Osteoblast (primary cell): ENCODE results near the gene KLF4. TPM values are rescaled to one million over a fixed set of nuclear protein-coding genes. Genes with fewer than 3 reads are reported as not detected.

Experiments used
- DNase-seq: peaks from one replicate; pipeline ENCODE4 v3.0.0; 2011; ENCODE audit warnings: low spot score, mixed read lengths; ENCODE audit not compliant: insufficient read length; ENCODE audit errors: missing footprints
- H2AFZ ChIP-seq: 2 replicates; pipeline ENCODE4 v1.6.0; 2011; ENCODE audit warnings: mild to moderate bottlenecking, low read length
- H3K27ac ChIP-seq: 2 replicates; pipeline ENCODE4 v1.5.1; 2011; ENCODE audit warnings: mild to moderate bottlenecking, low read depth, low read length, moderate library complexity
- H3K27me3 ChIP-seq: 2 replicates; pipeline ENCODE4 v1.6.0; 2012; ENCODE audit warnings: mild to moderate bottlenecking, control low read depth, inconsistent platforms, low read length, moderate library complexity; ENCODE audit not compliant: insufficient read depth
- H3K36me3 ChIP-seq: 2 replicates; pipeline ENCODE4 v1.5.1; 2011; ENCODE audit warnings: mild to moderate bottlenecking, low read length, control low read depth, moderate library complexity; ENCODE audit not compliant: insufficient read depth
- H3K4me1 ChIP-seq: 2 replicates; pipeline ENCODE4 v1.5.1; 2011; ENCODE audit warnings: mild to moderate bottlenecking, low read length, control low read depth, moderate library complexity; ENCODE audit not compliant: insufficient read depth
- H3K4me2 ChIP-seq: 2 replicates; pipeline ENCODE4 v1.6.0; 2011; ENCODE audit warnings: mild to moderate bottlenecking, low read length; ENCODE audit not compliant: insufficient read depth
- H3K4me3 ChIP-seq: fragments of 200-600 bp; sonication (generic); 3 replicates; pipeline ENCODE4 v1.5.1; 2012; ENCODE audit warnings: mild to moderate bottlenecking, low read length, inconsistent platforms; ENCODE audit not compliant: insufficient read depth
- H3K79me2 ChIP-seq: 2 replicates; pipeline ENCODE4 v1.6.0; 2012; ENCODE audit warnings: mild to moderate bottlenecking, low read length, control low read depth, inconsistent platforms; ENCODE audit not compliant: insufficient read depth
- H3K9me3 ChIP-seq: 2 replicates; pipeline ENCODE4 v1.5.1; 2011; ENCODE audit warnings: low read depth, low read length, control low read depth
- H4K20me1 ChIP-seq: 2 replicates; pipeline ENCODE4 v1.6.0; 2012; ENCODE audit warnings: mild to moderate bottlenecking, low read length, control low read depth; ENCODE audit not compliant: insufficient read depth
- CTCF ChIP-seq: IDR thresholded peaks from 2 replicates; pipeline ENCODE4 v1.5.1; 2011; ENCODE audit warnings: mild to moderate bottlenecking, low read depth, low read length, moderate library complexity; ENCODE audit errors: extremely low read depth
- total RNA-seq: library from RNA; depleted of rRNA; stranded (reverse); fragments of >200 nt; gene quantifications from 2 replicates; pipeline ENCODE4 v1.2.3, GENCODE V29; 2012

Gene KLF4
- total RNA-seq, 1 donor, result 34.7 TPM

- Histone ChIP-seq H4K20me1 (no peaks in the 10 kb centered on the region), H3K4me1 (no peaks in the 10 kb centered on the region), H3K36me3 (no peaks in the 10 kb centered on the region), H3K9me3 (no peaks in the 10 kb centered on the region), H3K4me3 (no peak overlapping the region), H2AFZ (no peak overlapping the region), H3K4me2 (no peak overlapping the region), H3K27ac (no peak overlapping the region), H3K27me3 (no peaks in the 10 kb centered on the region), H3K79me2 (no peaks in the 10 kb centered on the region)
- DNase-seq, result no peak
- TF ChIP-seq CTCF, result no peak
Measured at GRCh38 chr9:107447081-107447480, 42.5 kb downstream of the KLF4 start.

GRCh38 chr9:107446491-107446890, 43.1 kb downstream of the KLF4 start:
- no peak for TF ChIP-seq CTCF
- no peaks in the 10 kb centered on the region for H3K79me2 ChIP-seq
- H3K27me3 ChIP-seq, result no peaks in the 10 kb centered on the region
- no peak overlapping the region for H2AFZ ChIP-seq
- no peaks in the 10 kb centered on the region for H3K36me3 ChIP-seq
- no peak overlapping the region for H3K27ac ChIP-seq
- H3K4me2 ChIP-seq, result no peak overlapping the region
- no peaks in the 10 kb centered on the region for H3K9me3 ChIP-seq
- H4K20me1 ChIP-seq, result no peaks in the 10 kb centered on the region
- no peak for DNase-seq
- H3K4me3 ChIP-seq, result no peak overlapping the region
- H3K4me1 ChIP-seq, result no peaks in the 10 kb centered on the region

- H2AFZ ChIP-seq, result no peak overlapping the region
- no peak for TF ChIP-seq CTCF
- no peak overlapping the region for H3K4me2 ChIP-seq
- no peaks in the 10 kb centered on the region for H3K4me1 ChIP-seq
- no peaks in the 10 kb centered on the region for H4K20me1 ChIP-seq
- H3K27me3 ChIP-seq, result no peaks in the 10 kb centered on the region
- no peaks in the 10 kb centered on the region for H3K9me3 ChIP-seq
- H3K36me3 ChIP-seq, result no peaks in the 10 kb centered on the region
- H3K79me2 ChIP-seq, result no peaks in the 10 kb centered on the region
- no peak for DNase-seq
- no peak overlapping the region for H3K4me3 ChIP-seq
- H3K27ac ChIP-seq, result no peak overlapping the region
Measured at GRCh38 chr9:107443786-107444185, 45.8 kb downstream of the KLF4 start.

GRCh38 chr9:107439991-107440456, 49.5 kb downstream of the KLF4 start:
- no peak overlapping the region for H3K27ac ChIP-seq
- no peak overlapping the region for H3K4me2 ChIP-seq
- no peak overlapping the region for H2AFZ ChIP-seq
- no peaks in the 10 kb centered on the region for H3K79me2 ChIP-seq
- DNase-seq, result no peak
- H3K27me3 ChIP-seq, result no peaks in the 10 kb centered on the region
- H3K4me1 ChIP-seq, result no peaks in the 10 kb centered on the region
- H3K9me3 ChIP-seq, result no peaks in the 10 kb centered on the region
- H3K36me3 ChIP-seq, result no peaks in the 10 kb centered on the region
- no peak overlapping the region for H3K4me3 ChIP-seq
- no peak for TF ChIP-seq CTCF
- H4K20me1 ChIP-seq, result no peaks in the 10 kb centered on the region
